ENCODE results near the gene FAIM.
"Not testable (repeated sequence)": the region's sequence is repeated elsewhere in the genome, so short reads cannot be mapped to it uniquely, and the experiment has no call there.

The FAIM gene, protein sequence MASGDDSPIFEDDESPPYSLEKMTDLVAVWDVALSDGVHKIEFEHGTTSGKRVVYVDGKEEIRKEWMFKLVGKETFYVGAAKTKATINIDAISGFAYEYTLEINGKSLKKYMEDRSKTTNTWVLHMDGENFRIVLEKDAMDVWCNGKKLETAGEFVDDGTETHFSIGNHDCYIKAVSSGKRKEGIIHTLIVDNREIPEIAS

DNA sequence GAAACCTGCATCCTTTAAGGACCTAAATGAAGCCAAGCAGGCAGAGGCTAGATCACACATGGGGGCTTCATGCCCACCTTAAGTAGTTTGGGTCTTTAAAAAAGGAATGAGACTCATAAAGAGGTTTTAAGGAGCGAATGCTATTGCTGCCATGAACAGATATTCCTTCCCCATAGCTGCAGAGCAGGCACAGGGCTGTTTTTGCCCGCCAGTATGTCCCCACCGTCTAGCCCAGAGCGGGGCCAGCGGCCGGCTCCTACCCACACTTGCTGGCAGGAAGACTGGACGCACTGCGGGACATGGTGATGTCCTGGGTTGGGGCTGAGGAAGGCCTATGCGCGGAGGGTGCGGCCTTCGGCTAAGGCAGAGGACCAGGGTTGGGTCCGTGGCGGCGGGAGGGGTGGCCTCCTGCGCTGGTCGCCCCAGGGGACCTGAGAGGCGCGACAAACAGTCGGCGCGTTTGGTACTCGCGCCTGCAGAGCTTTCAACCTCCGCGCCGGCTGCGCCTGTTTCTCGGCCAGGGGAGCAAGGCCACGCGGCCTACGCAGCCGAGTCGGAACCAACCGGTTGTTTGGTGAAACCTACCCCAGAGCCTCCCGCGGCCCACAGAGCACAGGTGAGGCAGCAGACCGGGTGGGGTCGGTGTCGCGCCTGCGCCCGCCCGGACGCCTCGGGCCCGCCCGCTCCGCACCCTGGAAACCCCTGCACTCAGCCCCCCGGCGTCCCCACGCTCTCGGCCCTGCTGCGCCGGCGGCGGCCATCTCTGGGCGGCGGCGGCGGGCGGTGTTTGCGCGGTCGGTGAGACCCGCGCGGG is at the start of gene FAIM:
Gene FAIM, plus strand, starts transcription at position 450 of the 814 bp plus-strand sequence. CDS start 10,956 bp downstream, outside the sequence.
- DNase-seq (ENCODE audit: low read depth in 3 of 3): peak; percentile 32 to 54 (median 36)

DNA sequence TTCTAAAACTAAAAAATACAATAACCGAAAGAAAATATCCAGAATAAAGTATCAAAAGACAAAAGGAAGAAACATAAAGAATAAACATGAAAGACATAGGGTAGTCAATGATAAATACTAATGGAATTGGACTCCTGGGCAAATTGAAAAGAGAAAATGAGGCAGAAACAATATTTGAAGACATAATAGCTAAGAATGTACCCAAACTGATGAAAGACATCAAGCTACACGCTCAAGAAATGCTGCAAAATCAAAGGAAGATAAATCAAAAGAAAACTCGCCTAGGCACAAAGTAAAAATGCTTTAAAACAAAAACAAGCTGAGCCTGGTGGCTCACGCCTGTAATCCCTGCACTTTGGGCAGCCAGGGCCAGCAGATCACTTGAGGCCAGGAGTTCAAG is 49.4 kb upstream of the FAIM start:
- DNase-seq (ENCODE audit: low read depth in 3 of 3): no peak

DNA sequence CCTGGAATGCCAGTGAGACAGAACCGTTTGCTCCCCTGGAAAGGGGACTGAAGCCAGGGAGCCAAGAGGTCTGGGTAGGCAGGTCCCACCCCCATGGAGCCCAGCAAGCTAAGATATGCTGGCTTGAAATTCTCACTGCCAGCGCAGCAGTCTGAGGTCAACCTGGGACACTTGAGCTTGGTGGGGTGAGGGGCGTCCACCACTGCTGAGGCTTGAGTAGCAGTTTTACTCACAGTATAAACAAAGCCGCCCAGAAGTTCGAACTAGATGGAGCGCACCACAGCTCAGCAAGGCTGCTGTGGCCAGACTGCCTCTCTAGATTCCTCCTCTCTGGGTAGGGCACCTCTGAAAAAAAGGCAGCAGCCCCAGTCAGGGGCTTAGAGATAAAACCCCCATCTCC is 48.1 kb upstream of the FAIM start:
- DNase-seq (ENCODE audit: low read depth in 3 of 3): no peak

- DNase-seq (ENCODE audit: low read depth in 3 of 3): not testable (repeated sequence)
Observed at GRCh38 chr3:138562902-138563301, 45.7 kb upstream of the FAIM start.

GRCh38 chr3:138566293-138566692 is 42.3 kb upstream of the FAIM start:
- DNase-seq (ENCODE audit: low read depth in 3 of 3): not testable (repeated sequence)

DNA sequence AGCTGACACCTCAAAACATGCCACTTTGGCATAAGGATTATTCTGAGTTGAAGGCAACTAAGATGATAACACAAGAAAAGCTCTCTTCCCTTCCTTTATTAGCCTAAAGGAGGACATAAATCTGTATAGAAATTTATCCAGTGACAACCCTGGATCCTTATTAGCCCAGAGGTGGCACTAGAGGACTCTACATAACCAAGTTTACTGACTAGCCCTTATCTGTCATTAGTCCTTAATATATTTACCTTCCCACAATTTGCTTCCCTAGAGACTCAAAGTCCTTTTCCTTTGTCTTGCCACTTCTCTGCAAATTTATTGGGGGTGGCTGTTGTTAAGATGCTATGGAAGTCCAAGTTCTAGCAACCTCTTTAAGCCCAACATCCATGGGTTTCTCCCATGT is 41.2 kb upstream of the FAIM start:
- no peak for DNase-seq (ENCODE audit: low read depth in 3 of 3)

GRCh38 chr3:138569090-138569489 is 39.5 kb upstream of the FAIM start:
- no peak for DNase-seq (ENCODE audit: low read depth in 3 of 3)

DNA sequence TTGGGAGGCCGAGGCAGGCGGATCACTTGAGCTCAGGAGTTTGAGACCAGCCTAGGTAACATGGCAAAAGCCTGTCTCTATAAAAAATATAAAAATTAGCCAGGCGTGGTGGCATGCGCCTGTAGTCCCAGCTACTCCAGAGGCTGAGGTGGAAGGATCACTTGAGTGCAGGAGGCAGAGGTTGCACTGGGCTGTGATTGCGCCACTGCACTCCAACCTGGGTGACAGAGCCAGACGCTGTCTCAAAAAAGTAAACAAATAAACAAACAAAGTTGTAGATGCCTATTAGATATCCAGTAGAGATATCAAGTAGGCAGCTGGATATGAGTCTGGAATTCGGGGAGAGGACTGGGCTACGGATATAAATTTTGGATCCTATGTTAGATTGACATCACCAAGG is 38.9 kb upstream of the FAIM start:
- DNase-seq (ENCODE audit: low read depth in 3 of 3): not testable (repeated sequence)

- DNase-seq (ENCODE audit: low read depth in 3 of 3): no peak
Observed at GRCh38 chr3:138573138-138573537, 35.4 kb upstream of the FAIM start.

GRCh38 chr3:138578141-138578540 is 30.4 kb upstream of the FAIM start:
- no peak for DNase-seq (ENCODE audit: low read depth in 3 of 3)

DNA sequence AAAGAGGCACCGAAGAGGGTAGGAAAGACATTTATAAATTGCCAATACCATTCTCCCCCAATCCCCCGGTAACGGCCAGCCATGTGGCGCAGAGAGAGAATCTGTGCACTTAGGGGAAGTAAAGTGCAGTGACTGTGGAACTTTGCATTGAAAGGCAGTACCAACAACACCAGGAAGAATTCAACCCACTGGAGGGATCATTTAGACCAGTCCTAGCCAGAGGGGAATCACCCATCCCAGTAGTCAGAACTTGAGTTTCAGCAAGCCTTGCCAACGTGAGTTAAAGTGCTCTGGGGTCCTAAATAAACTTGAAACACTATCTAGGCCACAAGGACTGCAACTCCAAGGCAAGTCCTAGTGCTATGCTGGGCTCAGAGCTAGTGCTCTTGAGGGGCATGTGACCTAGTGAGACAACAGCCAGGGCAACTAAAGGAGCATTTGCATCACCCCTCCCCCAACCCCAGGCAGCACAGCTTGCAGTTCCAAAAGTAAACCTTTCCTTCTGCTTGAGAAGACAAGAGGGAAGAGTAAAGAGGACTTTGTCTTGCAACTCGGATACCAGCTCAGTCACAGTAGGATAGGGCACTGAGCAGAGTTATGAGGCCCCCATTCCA is 29.5 kb upstream of the FAIM start:
- DNase-seq (ENCODE audit: low read depth in 3 of 3): no peak

DNA sequence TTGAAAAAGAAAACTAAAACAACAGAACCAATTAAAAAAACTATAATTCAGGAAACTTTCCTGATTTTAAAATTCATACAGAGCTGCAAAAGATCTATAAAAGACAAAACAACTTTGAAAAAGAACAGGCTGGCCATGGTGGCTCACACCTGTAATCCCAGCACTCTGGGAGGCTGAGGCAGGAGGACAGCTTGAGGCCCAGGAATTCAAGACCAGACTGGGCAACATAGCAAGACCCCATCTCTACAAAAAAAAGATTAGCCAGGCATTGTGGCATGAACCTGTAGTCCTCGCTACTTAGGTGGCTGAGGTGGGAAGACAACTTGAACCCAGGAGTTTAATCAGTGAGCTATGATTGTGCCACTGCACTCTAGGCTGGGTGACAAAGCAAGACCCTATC is 21.2 kb upstream of the FAIM start:
- no peak for DNase-seq (ENCODE audit: low read depth in 3 of 3)

- DNase-seq (ENCODE audit: low read depth in 3 of 3): no peak
Observed at GRCh38 chr3:138588445-138588844, 20.1 kb upstream of the FAIM start.

DNA sequence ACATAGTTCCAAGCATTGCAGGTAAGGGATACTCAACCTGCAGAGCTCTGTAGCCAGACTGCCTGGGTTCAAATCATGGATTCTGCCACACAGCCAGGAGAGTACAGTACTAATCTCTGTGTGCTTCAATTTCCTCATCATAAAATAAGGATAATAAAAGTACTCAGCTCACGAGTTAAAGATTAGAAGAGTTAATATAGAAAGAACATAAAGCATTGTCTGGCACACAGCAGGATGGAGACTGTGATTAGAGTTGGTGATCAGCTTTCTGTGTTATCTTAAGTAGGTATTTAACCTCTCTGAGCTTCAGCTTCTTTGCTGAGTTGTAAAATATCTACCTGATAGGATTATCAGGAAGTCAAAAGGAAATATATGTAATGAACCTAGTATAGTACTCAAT is 17.2 kb upstream of the FAIM start:
- no peak for DNase-seq (ENCODE audit: low read depth in 3 of 3)

- no peak for DNase-seq (ENCODE audit: low read depth in 3 of 3)
Observed at GRCh38 chr3:138593488-138594149, 15.0 kb upstream of the FAIM start.

DNA sequence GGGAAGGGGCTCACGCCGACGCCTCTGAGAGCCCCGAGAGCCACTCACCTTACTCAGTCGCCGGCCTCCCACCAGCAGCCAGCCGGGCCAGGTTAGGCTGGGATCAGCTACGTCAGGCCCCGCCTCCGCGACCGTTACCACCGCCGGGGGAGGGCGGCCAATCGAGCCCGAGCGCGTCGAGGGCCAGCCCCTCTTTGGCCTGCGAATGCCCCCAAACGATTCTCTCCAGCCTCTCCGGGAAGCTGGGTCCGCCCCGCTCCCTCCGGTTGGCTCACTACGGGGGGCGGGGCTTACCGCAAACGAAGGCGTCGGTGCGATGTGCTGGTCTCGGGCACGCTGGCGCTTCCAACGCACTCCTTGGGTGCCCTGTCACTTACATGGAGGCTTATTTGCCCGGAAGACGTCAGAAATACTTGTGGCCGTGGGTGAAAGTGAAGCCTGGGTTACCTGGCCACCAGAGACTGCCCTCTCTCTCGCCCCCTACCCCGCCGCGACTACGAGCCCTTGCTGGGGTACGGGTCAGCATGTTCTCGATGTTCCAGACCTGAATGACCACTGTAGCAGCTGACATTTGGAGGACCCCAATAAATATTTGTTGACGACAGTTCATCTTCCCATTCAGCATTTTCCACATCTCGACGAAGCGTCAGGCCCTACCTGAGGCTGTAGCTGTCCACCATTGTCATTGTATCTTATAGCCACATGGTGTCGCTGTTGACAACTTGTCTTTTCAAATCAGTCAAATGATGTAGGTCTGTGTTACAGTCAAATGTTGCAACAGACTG is 14.2 kb upstream of the FAIM start, which contains the start of gene CEP70:
Gene CEP70, minus strand, starts transcription at position 111 of the 785 bp plus-strand sequence. CDS start 21,333 bp downstream, outside the sequence.
- DNase-seq (ENCODE audit: low read depth in 3 of 3): peak; percentile 70 to 85 (median 78)

DNA sequence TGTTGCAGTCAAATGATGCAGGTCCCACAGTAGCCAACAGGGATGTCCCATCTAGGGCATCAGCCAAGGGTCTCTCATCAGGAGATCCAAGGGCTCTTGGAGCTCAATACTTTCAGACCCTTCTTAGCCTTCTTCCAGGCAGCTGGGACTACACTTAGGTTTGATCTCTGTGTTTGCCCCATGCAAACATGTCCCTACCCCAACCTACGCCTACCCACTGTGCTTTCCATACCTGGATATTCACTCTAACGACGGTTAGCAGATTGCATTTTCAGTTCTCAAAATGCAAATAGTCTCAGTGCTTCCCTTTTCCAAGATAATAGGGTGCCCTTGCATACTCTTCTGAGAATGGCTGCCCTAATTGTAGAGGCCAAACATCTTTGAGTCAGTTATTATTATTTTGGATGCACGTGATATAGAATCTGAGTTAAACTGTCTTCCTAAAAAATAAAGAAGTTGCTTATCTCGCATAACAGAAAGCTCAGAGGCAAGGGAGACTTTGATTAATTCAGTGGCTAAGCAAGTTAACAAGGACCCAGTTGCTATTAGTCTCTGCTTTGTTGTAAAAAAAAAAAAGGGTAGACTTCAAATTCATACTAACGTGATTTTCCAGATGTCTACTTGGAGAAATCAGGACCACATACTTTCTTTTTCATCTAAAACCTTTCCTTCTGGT is 13.5 kb upstream of the FAIM start:
- no peak for DNase-seq (ENCODE audit: low read depth in 3 of 3)

DNA sequence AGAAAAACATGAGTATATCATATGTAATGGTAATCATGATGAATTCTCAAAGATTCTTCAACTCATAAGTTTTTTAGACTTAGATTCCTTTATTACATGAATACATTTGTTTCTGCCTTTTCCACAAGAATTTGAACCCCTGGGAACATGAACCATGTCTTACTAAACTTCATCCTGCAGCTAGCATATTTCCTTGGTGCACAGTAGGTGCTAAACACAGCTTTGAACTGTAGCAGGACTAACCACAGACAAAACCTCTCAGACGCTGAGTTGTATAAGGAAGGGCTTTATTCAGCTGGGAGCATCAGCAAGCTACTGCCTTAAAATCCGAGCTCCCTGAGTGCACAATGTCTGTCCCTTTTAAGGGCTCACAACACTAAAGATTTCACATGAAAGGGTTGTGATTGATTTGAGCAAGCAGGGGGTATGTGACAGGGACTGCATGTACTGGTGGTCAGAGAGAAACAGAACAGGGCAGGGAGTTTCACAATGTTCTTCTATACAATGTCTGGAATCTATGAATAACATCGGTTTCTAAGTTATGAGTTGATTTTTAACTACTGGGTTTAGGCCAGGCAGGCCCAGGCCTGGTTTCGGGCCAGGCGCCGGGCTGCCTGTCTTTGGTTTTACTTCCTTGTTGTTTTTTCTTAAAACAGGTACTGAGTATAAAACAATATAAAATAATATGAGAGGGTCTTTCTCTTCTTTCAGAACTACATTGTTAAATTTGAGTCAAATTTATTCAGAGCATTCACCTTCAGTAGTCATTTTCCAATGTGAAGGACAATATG is 11.2 kb upstream of the FAIM start:
- not testable (repeated sequence) for DNase-seq (ENCODE audit: low read depth in 3 of 3)

DNA sequence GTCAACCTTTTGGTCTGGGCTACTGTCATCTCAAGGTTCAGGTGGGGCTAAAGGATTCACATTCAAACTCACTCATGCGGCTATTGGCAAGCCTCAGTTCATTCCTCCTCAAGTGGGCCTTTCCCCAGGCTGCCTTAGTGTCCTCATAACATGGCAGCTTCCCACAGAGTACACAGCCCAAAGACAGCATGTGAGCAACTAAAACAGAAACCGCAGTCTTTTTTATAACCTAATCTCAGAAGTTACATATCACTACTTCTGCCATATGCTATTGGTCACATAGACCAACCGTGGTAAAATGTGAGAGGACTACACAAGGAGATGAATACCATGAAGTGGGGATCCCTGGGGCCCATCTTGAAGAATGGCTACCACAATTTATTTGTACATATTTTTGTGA is 10.0 kb upstream of the FAIM start:
- no peak for DNase-seq (ENCODE audit: low read depth in 3 of 3)
